Thyroid gland (tissue), 4 donors: ENCODE data around the gene ME3.

Experiments used
- CTCF ChIP-seq, 6 experiments: fragments of 200-600 bp in 3 of 6; fragments of 450-650 bp in 3 of 6; sonication (generic) in 3 of 6; IDR thresholded peaks; one replicate each; pipeline ENCODE4 v1.5.1; 2016 to 2019; ENCODE audit warnings: antibody characterized with exemption in 6 of 6, mild to moderate bottlenecking in 2 of 6, inconsistent platforms in 1 of 6, moderate library complexity in 1 of 6
- POLR2A ChIP-seq, 2 donors: fragments of 450-650 bp; IDR thresholded peaks; one replicate each; pipeline ENCODE4 v1.6.1; 2017; ENCODE audit warnings: antibody characterized with exemption in 2 of 2, mild to moderate bottlenecking in 2 of 2, moderate library complexity in 1 of 2

DNA sequence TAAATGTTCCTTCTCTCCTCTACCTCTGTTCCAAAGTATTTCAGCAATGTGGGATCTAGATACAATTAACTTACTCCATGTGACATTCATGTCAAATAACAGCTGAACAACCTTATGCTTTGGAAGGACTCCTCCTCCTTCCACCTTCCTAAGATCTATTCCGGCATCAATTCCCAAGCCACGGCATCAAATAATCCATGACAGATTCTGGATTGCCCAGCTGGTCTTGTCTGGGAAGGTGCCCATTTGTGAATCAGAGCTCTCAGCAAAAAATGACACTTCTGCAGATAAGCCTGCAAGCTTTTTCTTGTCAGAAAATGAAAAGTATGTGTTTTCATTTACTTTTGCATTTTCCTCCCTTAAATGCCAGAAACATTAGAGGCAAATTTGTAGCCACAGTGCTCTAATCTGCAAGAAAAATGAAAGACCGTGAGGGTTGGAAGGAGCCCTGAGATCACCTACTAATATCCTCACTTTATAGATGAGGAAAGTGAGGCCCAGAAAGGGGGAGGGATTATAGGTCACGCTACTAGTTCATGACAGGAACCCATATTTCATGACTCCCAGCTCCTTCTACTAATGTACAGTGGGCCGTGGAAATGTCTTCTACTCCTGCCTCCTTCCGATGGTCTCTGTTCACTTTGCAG, 124.0 kb downstream of the ME3 start:
- TF ChIP-seq CTCF (IDR thresholded peaks at IDR 0.05): no peak
- no peak for TF ChIP-seq POLR2A (IDR thresholded peaks at IDR 0.05)
